Activated naive CD8-positive, alpha-beta T cell treated with anti-CD3 and anti-CD28 coated beads for 36 hours (primary cell): ENCODE data around the gene NTM. TPM values are rescaled to one million over a fixed set of nuclear protein-coding genes. Genes with fewer than 3 reads are reported as not detected.

ENCODE experiments used
- DNase-seq: peaks from one replicate; pipeline ENCODE4 v3.0.0; 2021
- H3K27ac Mint-ChIP-seq: one replicate; pipeline ENCODE4 v1.8.0; 2022; ENCODE audit warnings: mild to moderate bottlenecking, moderate library complexity, mixed read lengths
- H3K27me3 Mint-ChIP-seq: one replicate; pipeline ENCODE4 v1.8.0; 2022; ENCODE audit warnings: mild to moderate bottlenecking, mixed read lengths
- H3K36me3 Mint-ChIP-seq: one replicate; pipeline ENCODE4 v1.8.0; 2021; ENCODE audit warnings: mild to moderate bottlenecking, mixed read lengths
- H3K4me1 Mint-ChIP-seq: one replicate; pipeline ENCODE4 v1.8.0; 2021; ENCODE audit warnings: mixed read lengths
- H3K4me3 Mint-ChIP-seq: one replicate; pipeline ENCODE4 v1.8.0; 2022; ENCODE audit warnings: mild to moderate bottlenecking, moderate library complexity, mixed read lengths
- H3K9me3 Mint-ChIP-seq: one replicate; pipeline ENCODE4 v1.8.0; 2022; ENCODE audit warnings: mixed read lengths
- total RNA-seq, 2 experiments: library from RNA; stranded (reverse); gene quantifications; one replicate each; pipeline ENCODE4 v1.2.3, GENCODE V29; 2021

The NTM gene
- total RNA-seq, 2 experiments from 2014 or later, result not detected

DNA sequence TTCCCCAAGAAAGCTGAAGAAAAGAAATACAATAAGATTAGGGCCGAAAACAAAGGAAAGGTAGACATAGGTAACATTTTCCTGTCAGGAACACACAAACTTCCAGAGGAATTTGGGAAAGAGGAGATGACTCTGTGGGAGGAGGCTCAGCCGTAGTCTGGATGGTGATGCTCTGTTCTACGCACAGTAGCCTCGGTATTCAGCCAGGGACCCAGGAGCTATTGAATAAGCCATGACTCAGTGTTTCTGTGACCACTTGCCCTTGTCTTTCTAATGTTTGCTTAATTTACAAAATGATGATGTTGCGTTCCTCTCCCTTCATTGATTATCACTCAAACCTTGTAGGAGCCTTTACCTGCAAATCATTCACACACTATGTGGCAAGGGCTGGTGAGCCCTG is 745.0 kb downstream of the NTM start:
- Mint-ChIP-seq H3K27ac (no peak overlapping the region), H3K36me3 (no peaks in the 10 kb centered on the region), H3K4me1 (no peaks in the 10 kb centered on the region), H3K9me3 (no peaks in the 10 kb centered on the region), H3K4me3 (no peak overlapping the region), H3K27me3 (no peaks in the 10 kb centered on the region)
- DNase-seq, result no peak

GRCh38 chr11:132116516-132116915 is 746.1 kb downstream of the NTM start:
- Mint-ChIP-seq H3K4me3 (no peak overlapping the region), H3K27me3 (no peaks in the 10 kb centered on the region), H3K27ac (no peak overlapping the region), H3K9me3 (no peaks in the 10 kb centered on the region), H3K4me1 (no peaks in the 10 kb centered on the region), H3K36me3 (no peaks in the 10 kb centered on the region)
- DNase-seq, result no peak

DNA sequence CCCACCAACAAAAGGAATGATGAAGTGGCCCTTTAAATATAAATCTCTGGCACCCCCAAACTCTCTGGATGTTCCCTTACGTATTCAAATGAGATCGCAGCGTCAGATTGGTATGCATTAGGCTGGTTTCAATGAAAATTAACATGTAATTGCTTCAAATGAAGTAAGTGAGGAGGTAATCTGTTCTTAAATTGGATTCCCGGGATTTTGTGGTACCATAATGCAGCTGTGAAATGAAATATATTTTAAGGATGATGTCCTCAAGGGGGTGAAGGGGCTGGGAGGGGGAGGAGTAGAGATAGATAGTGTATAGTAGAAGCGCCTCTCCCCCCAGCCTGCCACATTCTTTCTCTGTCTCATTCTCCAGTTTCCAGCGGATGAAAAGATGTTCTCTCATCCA is 748.2 kb downstream of the NTM start:
- no peaks in the 10 kb centered on the region for H3K36me3 Mint-ChIP-seq
- H3K27ac Mint-ChIP-seq, result no peak overlapping the region
- H3K9me3 Mint-ChIP-seq, result no peaks in the 10 kb centered on the region
- H3K4me3 Mint-ChIP-seq, result no peak overlapping the region
- no peaks in the 10 kb centered on the region for H3K4me1 Mint-ChIP-seq
- peaks cover 4% of the 10 kb centered on the region for H3K27me3 Mint-ChIP-seq
- DNase-seq, result no peak

DNA sequence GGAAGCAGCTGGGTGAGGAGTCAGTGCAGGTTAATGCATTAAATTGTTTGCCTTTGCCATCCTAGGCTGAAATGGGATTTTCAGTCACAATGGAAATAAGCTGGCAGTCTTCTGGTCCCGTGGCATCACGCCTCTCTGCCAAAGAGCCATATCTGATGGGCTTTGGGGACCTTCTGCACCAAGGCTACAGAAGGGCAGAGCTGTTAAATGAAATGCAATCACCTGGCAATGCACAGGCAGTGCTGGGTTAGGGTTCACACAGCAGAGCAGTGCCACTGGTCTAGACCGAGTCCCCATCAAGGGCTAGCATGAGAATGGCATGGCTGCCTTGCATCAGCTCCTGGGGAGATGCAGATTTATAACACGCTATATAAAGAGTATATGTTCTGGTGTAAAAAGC is 749.2 kb downstream of the NTM start:
- Mint-ChIP-seq H3K4me3 (no peak overlapping the region), H3K36me3 (no peaks in the 10 kb centered on the region), H3K4me1 (no peaks in the 10 kb centered on the region), H3K9me3 (no peaks in the 10 kb centered on the region), H3K27ac (no peak overlapping the region), H3K27me3 (peaks cover 4% of the 10 kb centered on the region)
- no peak for DNase-seq

DNA sequence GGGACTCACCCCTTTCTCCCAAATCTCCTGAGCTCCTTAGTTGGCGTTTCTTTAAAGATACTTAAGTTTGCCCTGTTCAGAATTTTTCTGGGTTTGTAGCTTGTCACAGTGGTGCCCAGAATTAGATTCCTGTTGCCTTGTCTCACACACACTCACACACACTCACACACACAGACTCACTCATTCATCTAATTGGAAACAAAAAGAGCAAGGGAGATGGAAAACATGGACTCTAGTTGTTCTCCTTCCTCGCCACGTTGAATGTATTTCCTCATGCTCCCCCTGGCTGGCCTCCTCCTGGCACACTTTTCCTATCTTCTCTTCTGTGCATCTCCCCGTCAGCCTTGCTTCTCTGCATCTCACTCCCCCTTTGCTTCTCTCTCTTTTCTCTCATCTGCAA is 752.3 kb downstream of the NTM start:
- Mint-ChIP-seq H3K27ac (no peak overlapping the region), H3K4me1 (no peaks in the 10 kb centered on the region), H3K36me3 (no peaks in the 10 kb centered on the region), H3K9me3 (no peaks in the 10 kb centered on the region), H3K27me3 (peaks cover 4% of the 10 kb centered on the region), H3K4me3 (no peak overlapping the region)
- no peak for DNase-seq

DNA sequence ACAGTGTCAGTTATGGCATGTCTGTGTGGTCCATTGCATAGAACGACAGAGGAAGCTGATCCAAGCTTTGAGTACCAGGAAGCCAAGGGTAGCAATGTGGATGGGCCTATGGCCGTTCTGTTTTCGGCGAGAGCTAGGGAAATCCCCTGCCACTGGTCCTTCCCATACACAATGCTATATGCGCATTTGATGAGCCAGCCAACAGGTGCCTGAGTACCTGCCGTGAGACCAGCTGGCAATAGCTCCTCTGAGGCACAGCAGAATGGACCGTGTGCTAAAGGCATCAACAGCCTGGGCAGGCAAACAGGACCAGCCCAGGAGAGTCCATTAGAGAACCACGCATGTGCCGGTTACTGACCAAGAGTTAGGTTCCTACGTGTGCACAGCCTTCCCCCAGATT is 753.0 kb downstream of the NTM start:
- Mint-ChIP-seq H3K4me1 (no peaks in the 10 kb centered on the region), H3K4me3 (no peak overlapping the region), H3K36me3 (no peaks in the 10 kb centered on the region), H3K27me3 (peaks cover 4% of the 10 kb centered on the region), H3K9me3 (no peaks in the 10 kb centered on the region), H3K27ac (no peak overlapping the region)
- DNase-seq, result no peak

GRCh38 chr11:132123854-132124835 is 753.7 kb downstream of the NTM start:
- no peak for DNase-seq
- H3K4me3 Mint-ChIP-seq, result no peak overlapping the region
- H3K27ac Mint-ChIP-seq, result no peak overlapping the region
- H3K27me3 Mint-ChIP-seq, result peaks cover 4% of the 10 kb centered on the region
- H3K4me1 Mint-ChIP-seq, result no peaks in the 10 kb centered on the region
- no peaks in the 10 kb centered on the region for H3K9me3 Mint-ChIP-seq
- H3K36me3 Mint-ChIP-seq, result no peaks in the 10 kb centered on the region

DNA sequence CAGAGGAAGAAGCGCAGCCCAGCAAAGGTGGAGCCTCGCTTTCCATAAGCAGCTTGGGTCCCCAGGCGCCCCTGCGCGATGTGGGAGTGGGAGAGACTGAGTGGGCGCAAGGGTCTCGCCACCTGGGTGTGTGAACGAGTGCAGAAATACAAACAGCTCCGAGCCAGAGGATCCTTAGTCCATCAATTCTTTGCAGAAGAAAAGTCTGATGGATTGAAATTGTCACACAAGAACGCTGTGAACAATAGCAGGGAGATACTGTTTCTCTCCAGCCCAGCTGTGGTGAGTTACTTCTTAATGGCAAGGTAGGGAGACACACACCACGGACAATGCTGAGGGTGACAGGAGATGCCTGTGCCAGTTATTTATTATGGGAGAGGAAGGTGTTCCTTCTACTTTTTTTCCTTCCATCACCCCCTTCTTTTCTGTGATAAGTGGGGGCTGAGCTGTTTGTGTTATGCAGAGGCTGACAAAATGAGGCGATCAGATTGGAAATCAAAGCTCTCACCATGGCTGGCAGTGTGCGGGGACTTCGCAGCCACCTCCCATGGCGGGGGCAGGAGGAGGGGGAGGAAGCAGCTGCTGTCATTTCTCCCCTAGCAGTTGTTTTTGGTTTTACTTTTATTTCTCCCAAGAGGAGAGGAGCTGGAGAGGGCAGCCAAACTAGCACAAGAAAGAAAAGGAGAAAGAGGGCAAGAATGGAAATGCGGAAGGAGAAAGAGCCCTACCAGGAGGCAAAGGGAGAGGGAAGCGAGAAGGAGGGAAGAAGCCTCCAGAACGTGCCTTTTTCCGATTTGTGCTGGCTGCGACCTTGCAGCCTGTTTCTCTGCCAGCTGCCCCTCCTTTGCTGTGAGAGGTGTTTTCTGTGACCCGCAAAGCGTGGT is 755.8 kb downstream of the NTM start:
- Mint-ChIP-seq H3K27me3 (peaks cover 4% of the 10 kb centered on the region), H3K4me1 (no peaks in the 10 kb centered on the region), H3K9me3 (no peaks in the 10 kb centered on the region), H3K4me3 (no peak overlapping the region), H3K27ac (no peak overlapping the region), H3K36me3 (no peaks in the 10 kb centered on the region)
- no peak for DNase-seq

GRCh38 chr11:132126973-132127899 is 756.8 kb downstream of the NTM start:
- no peak for DNase-seq
- peaks cover 4% of the 10 kb centered on the region for H3K27me3 Mint-ChIP-seq
- H3K27ac Mint-ChIP-seq, result no peak overlapping the region
- no peaks in the 10 kb centered on the region for H3K9me3 Mint-ChIP-seq
- no peaks in the 10 kb centered on the region for H3K4me1 Mint-ChIP-seq
- no peak overlapping the region for H3K4me3 Mint-ChIP-seq
- H3K36me3 Mint-ChIP-seq, result no peaks in the 10 kb centered on the region

- Mint-ChIP-seq H3K4me3 (no peak overlapping the region), H3K27me3 (peaks cover 2% of the 10 kb centered on the region), H3K36me3 (no peaks in the 10 kb centered on the region), H3K4me1 (no peaks in the 10 kb centered on the region), H3K27ac (no peak overlapping the region), H3K9me3 (no peaks in the 10 kb centered on the region)
- DNase-seq, result no peak
Observed at GRCh38 chr11:132127900-132128288, 757.5 kb downstream of the NTM start.

DNA sequence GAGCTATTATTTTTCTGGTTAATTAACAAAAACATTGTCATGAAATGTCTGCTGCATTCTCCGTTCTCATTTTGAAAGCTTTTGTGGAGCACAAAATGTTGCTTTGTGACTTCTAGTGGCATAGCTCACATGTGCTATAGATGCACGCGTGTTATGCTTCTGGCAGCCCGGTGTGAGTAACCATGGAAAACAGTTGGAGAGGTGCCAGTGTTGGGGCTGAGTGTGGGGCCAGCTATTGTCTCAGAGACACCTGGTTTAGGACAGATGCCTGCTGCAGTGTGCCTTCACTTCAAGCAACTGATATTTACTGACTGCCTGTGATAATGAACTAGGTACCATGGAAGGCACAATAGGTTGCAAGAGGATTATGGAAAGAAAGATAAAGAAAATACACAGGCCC is 760.6 kb downstream of the NTM start:
- Mint-ChIP-seq H3K36me3 (no peaks in the 10 kb centered on the region), H3K9me3 (no peaks in the 10 kb centered on the region), H3K4me1 (no peaks in the 10 kb centered on the region), H3K27me3 (no peaks in the 10 kb centered on the region), H3K27ac (no peak overlapping the region), H3K4me3 (no peak overlapping the region)
- DNase-seq, result no peak

GRCh38 chr11:132131961-132132360 is 761.5 kb downstream of the NTM start:
- H3K9me3 Mint-ChIP-seq, result no peaks in the 10 kb centered on the region
- H3K27ac Mint-ChIP-seq, result no peak overlapping the region
- no peaks in the 10 kb centered on the region for H3K4me1 Mint-ChIP-seq
- DNase-seq, result no peak
- no peaks in the 10 kb centered on the region for H3K36me3 Mint-ChIP-seq
- no peak overlapping the region for H3K4me3 Mint-ChIP-seq
- H3K27me3 Mint-ChIP-seq, result no peaks in the 10 kb centered on the region

GRCh38 chr11:132134322-132134721 is 763.9 kb downstream of the NTM start:
- Mint-ChIP-seq H3K27me3 (no peaks in the 10 kb centered on the region), H3K9me3 (no peaks in the 10 kb centered on the region), H3K4me1 (no peaks in the 10 kb centered on the region), H3K27ac (no peak overlapping the region), H3K4me3 (no peak overlapping the region), H3K36me3 (no peaks in the 10 kb centered on the region)
- DNase-seq, result no peak

DNA sequence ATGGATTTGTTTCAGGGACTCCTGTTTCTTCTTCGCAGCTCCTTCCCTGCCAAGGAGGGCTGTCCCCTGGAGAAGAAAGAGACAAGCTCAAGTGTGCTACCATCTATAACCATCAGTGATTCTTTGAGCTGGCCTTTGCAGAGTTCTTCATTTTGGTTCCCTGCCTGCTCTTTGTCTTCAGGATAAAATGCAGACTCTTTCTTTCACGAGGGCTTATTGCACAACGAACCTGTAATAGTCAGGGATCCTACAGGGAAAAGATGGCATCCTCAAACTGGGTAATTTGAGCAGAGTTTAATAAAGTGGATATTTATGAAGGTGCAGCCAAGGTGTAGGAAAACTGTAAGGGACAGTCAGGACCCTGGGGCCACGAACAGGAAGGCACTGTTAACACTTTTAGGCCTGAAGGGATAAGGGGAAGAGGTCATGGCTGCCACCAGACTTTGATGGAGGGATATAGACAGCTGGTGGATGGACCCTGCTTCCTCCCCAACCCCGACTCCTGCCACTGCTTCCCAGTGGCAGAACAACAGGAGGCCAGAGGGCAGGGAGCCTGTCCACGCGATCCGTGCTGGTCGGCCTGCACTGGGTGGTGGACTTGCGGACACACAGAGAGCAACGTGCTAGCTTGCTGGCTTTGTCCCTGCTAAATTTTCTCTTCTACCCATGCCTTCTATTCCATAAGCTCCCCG is 767.0 kb downstream of the NTM start:
- Mint-ChIP-seq H3K36me3 (no peaks in the 10 kb centered on the region), H3K9me3 (no peaks in the 10 kb centered on the region), H3K27ac (no peak overlapping the region), H3K4me1 (no peaks in the 10 kb centered on the region), H3K4me3 (no peak overlapping the region), H3K27me3 (no peaks in the 10 kb centered on the region)
- no peak for DNase-seq
